SW 1271 (cell line): ENCODE data around the gene TOX2.

Source experiments
- DNase-seq, 2 experiments: peaks; one replicate each; lab custom pipeline; 2025; lab: John Stamatoyannopoulos, UW

The TOX2 gene, protein sequence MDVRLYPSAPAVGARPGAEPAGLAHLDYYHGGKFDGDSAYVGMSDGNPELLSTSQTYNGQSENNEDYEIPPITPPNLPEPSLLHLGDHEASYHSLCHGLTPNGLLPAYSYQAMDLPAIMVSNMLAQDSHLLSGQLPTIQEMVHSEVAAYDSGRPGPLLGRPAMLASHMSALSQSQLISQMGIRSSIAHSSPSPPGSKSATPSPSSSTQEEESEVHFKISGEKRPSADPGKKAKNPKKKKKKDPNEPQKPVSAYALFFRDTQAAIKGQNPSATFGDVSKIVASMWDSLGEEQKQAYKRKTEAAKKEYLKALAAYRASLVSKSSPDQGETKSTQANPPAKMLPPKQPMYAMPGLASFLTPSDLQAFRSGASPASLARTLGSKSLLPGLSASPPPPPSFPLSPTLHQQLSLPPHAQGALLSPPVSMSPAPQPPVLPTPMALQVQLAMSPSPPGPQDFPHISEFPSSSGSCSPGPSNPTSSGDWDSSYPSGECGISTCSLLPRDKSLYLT

DNA sequence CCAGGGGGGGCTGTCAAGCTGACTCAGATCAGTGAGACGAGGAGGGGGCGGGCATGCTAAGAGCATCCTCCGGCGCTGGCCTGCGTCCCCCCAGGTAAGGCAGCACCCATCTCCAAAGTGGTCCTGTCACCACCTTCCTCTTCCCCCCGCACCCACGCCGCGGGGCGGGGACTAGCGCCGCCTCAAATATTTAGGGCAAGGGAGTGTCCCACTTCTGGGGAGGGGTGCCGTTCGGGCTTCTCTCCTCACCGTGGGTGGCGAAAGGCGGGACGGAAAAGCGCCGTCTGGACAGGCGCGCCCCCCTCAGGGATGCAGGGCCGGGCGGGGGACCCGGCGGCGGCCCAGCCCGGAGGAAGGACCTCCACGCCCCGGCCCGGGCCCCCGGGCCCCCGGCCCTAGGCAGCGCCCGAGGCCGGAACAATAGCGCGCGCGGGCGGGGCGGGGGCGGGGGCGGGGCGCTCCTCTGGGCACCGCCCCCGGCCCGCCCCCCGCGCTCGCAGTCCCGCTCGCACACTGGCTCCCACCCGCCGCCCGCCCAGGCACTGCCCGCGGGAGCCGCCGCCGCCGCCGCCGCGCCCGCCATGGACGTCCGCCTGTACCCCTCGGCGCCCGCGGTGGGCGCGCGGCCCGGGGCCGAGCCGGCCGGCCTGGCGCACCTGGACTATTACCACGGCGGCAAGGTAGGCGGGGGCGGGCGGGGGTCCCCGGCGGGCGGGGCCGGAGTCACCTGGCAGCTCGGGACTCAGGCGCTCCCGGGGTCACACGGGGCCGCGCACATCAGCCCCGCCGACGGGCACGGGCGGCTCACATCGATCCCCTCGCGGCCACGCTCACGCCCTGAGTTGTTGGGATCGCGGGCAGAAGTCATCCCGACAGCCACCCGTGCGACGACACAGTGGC is at the start of gene TOX2:
TOX2 (plus strand) TSS at position 542 of the 900 bp plus-strand sequence; CDS start at position 582, 40 bp downstream.
- peak in 1 of 2 experiments; percentile 20 for DNase-seq

DNA sequence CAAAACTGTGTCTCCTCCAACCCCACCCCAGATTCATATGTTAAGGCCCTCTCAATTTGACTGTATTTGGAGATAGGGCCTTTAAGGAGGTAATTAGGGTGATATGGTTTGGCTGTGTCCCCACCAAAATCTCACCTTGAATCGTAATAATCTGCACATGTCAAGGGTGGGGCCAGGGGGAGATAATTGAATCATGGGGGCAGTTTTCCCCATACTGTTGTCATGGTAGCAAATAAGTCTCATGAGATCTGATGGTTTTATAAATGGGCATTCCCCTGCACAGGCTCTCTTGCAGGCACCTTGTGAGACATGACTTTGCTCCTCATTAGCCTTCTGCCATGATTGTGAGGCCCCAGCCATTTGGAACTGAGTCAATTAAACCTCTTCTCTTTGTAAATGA is 46.6 kb upstream of the TOX2 start:
- no peak for DNase-seq

DNA sequence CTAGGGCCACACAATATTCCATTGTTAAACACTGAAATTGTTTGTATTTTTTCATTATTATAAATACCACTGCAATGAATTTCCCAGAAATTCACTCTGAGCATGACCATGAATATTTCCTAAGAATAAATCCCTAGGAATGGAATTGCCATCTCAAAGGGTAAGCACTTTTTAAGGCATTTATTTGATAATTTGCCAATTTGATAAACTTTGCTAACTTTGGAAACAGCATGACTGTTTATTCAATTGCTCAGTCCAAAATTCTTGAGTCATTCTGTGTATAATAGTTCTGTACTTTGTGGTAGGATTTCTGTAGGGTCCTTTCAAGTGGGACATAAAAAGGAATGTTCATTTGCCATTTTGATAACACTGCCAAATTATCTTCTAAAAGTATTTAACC is 44.2 kb upstream of the TOX2 start:
- no peak for DNase-seq

DNA sequence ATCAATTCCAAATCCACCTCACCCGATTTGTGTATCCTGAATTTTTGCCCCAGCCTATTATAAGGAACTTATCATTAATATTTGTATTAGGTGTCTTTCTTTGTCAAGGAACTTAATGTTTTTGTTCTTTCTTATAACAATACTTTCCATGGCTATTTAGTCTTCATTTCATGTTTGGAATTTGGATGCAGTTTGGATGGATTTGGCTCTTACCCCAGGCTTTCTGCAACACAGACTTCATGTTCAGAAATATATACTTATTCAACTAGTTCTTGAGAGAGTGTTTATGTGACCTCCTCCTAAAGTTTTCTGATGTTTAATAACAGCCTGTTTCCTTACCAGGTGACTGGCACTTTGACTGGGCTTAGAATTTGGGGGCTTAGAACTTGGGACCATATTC is 35.9 kb upstream of the TOX2 start:
- DNase-seq = no peak

DNA sequence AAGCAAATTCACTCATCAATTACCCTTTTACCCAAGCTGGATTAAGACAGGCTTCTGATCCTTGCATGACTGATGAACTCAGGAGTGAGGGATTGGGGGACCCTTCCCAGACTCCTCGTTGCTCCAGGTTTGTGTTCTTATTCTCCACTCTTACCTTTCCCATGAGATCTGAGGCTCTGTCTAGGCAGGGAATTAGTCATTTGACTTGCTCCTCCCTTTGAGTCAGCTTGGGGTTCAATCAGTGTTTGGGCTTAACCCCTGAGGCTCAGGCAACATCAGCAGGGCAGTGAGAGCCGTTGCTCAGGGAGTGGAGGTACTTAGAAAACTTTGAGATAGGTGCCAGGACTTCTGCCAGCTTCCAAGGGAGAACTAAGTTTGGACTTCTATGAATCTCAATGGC is 20.7 kb upstream of the TOX2 start:
- no peak for DNase-seq

DNA sequence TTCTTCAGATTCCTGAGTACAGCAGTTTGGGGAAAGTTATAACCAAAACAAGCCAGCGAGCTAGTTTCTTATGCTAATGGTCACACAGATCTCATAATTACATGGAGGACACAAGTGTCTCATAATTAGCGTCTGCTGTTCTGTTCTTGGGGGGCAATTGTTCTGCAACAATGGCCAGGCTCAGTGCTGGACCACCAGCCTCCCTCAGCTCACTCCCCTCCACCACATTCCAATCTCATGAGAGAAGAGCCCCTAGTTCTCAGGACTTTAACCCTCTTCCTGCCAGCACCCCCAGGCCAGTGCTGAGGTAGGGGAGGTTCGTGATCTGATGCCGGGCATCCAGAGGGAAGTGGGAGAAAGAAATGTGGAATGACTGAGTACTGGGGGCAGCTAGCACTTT is 20.2 kb upstream of the TOX2 start:
- DNase-seq = no peak

DNA sequence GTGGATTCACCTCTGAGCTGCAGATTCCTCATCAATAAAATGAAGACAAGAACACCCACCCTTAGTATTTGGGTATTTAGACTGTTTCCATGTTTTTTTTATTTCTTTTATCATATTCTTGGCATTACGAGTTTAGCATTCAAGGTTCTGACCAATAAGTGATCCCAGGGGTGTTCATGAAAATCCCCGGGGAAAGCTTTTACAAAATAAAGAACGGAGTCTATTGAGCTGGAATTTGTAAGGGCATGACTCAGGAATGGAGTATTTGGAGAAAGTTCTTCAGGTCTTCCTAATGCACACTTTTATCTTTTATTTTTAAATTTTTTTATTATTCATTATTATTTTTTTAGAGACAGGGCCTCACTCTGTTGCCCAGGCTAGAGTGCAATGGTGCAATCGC is 19.4 kb upstream of the TOX2 start:
- no peak for DNase-seq

DNA sequence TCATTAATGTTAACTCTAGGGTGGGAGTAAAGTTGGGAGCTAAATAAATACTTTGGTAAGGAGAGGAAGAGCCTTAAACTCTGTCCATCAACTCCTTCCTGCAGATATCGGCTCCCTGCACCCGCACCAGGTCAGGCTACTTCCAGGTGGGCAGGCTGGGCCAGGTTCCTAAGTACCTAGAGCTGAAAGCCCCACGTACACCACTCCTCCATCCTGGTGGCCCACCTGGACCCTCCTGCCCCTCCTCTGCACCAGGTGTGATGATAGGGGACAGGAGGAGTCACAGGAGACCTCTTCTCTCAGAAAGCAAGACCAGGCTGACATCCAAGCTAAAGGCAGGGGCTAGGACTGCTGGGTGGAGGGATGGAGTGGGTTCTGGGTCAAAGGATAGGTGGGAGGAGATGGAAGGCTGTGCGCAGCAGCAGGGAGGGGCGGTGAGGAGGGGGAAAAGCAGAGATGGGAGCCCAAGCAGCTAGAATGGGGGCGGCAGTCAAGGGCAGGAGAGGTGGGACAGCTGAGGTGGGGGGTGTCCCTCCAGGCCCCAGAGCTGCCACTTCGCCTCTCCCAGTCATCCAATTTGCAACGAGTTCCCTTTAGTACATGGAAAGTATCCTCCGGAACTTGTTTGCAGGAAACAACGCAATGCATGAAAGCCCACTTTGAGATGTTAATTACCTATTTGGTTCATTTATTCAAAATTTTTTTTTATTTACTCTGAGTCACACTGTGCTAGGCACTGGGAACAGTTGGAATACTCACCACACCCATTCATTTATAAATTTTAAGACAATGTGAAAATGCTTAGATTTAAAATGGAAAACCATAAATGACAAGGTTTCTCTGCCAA is 15.2 kb upstream of the TOX2 start:
- DNase-seq = no peak

DNA sequence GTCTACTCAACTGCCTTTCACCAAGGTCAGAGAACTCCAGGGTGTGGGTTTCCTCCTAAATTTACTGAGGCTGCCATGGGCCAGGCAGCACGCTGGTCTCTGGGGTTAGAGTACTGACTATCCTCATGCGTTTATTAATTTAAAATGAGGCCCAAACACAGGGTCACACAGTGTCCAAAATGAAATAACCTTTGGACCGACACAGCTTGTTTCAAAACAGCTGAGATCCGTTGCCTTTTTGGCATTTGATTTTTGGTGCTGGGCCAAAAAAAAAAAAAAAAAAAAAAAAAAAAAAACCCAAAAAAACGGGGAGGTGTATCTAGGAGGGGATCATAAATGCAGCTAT is 14.6 kb upstream of the TOX2 start:
- no peak for DNase-seq

DNA sequence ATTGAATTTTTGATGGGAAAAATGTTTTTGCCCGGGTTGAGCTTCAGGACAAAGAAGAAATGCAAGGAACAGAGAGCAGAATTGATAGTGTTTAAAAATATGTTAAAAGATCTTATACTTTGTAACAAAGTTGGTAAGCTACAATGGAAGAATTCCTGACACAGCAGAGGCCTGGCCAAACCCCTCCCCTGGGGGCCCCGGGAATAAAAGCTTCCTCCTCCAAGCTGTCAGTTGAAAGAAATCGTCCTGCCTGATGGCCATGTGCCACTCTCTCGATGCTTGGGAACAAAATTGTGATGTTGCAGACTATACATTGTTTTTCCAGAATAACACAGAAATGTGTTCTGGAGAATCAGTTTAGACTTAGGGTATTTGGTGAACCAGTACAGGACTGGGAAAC is 14.2 kb upstream of the TOX2 start:
- DNase-seq = no peak

DNA sequence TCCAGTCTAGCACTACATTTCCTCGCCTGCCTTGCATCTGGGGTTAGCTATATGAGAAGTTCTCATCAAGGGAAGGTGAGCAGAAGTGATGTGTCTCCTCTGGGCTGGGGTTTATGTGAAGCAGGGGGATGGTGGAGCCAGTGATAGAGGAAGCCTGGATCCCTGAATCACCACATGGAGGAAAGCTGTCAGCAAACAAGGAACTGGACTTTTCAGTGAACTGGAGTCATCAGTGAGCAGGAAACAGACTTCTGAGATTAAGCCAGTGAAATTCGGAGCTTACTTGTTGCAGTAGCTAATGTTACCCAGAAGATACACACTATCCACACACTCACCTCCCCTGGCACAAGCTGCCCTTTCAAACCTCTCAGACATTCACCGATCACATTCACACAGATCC is 13.4 kb upstream of the TOX2 start:
- no peak for DNase-seq

DNA sequence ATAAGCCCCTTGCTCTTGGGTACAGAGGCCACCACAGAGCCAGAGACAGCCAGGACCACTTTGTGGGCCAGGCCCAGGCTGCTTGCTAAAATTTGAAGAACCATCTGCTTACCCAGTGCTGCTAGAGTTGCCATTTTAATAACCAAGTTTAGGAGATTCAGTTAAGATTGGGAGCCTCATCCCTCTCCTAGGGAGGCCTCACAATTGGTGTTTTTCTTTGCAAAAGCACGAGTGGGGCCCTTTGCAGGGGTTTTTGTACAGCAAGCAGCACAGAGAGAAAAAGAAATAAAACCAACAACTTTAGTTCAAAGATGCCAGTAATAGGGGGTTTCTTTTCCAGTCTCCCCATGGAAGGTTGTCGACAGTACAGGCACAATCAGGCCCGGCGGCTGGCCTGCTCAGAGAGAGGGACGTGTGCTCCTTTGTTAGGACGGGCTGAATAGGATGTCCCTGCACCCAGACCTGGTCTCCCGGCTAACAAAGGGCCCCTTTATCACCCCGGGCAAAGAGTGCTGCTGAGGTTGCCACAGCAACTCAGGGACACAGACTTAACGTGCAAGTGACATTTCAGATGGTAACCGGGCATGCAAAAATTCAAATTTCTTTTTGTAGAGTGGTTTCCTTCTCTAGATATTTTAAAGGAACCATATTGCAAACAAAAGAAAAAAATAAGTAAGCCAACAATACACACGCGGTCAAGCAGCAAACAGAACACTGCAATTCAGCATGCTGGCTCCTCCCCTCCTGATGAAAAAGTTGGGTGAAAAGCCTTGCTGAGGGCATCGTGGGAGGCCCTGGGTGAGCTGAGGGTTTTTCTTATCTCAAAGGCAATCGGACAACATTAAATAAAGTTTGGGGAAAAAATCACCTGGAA is 10.5 kb upstream of the TOX2 start:
- DNase-seq = no peak

DNA sequence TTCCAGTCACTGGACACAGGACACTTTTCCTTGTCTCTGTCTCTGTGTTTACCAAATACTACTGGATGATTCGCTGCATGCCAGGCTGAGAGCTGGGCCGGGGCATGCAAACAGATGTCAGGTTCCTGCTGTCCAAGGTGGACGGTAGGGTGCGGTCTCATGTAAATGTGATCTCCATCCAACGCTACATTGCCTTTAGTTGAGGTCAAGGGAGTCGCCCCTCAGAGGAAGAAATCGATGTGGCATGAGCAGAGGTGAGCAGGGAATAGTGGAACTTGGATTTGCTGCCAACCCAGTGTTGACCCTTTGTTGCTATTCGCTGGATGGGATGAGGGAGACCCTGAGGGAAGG is 9.8 kb upstream of the TOX2 start:
- DNase-seq = no peak

DNA sequence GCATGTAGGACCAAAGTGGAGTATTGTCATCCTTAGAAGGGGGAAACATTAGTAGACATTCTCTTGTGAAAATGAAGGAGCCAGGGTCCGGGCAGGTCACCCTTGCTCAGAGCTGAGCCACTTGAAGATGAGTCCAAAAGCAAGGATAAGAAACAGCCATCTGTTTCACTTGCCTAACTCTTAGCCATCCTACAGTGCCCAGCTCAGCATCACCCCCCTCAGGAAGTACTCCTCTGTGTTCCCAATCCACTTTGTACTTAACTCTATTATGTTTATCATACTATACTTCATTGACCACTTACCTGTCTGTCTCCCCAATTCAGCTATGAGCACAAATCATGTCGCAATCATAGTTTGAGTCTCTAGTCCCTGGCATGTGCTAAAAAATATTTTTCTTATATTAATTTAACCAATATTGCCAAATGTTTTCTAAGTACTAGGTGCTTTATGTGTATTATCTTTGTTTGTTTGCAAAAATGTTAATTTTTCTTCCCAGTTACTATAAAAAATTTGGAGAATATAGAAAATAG is 8.1 kb upstream of the TOX2 start:
- DNase-seq = no peak

DNA sequence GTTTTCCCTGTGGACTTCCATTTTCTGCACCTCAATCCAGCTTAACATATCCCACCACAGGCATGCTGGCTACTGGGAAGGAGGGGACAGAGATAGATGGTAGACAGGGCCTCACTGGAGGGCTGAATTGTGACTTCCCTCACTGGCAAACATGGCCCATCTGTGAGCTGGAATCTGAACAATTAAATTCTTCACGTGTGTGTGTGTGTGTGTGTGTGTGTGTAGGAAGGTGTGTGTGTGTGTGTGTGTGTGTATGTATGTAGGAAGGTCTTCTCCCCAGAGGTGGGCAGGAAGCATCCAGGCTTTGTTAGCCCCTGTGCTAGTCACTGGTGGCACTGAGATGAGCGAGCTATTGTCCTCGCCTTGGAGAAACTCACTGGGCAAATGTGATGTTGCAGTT is 5.4 kb upstream of the TOX2 start:
- DNase-seq = no peak

DNA sequence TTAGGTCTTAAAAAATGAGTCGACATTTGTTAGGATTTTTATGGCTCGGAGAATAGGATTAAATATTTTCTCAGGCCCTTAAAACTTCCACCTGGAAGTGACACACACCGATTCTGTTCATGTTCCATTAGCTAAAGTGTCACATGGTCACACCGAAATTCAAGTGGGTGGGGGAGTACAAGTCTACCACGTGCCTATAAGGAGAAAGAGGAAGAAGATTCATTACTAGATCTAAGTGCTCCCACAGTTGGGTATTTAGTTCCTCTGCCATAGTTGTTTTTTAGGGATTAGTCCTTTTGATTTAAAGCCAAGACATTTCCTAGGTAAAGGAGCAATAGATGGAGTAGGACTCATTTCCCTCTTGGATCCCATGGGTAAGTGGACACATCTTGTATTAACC is 4.9 kb upstream of the TOX2 start:
- DNase-seq = no peak

DNA sequence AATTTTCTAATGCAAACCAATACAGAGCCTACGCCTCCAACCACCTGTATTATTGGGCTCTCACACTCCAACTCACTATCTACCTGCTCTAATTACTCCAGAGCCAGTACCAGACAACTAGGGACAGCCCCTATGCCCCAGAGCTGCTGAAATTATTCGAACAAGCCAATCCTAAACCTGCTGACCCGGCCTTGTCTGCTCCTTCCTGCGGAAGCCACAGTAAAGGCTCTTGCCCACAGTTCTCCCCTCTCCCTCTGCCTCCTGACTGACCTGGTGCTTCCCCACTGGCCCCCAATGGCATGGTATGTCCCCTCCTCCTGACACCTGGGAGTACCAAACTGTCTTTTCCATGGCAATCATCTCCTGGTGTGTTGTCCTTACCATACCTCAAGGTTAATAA is 4.1 kb upstream of the TOX2 start:
- no peak for DNase-seq

DNA sequence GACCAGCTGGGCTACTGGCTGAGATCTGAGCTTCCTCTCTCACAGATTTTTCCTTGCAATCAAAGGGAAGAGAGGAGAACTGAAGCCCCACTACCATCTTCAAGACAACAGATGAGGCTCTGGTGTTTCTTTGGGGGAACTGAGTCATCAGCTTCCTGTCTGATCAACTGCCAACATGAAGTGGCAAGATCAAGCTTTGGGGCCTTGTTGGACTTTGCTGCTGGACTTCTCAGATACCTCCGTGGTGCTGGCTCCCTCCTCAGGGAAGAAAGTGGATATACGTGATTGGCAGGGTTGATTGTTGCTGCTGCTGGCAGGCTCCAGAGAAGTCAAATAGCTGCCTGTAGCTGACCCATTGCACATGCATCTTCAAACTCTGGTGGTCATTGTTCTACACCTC is 3.6 kb upstream of the TOX2 start:
- peak in 1 of 2 experiments; percentile 66 for DNase-seq

DNA sequence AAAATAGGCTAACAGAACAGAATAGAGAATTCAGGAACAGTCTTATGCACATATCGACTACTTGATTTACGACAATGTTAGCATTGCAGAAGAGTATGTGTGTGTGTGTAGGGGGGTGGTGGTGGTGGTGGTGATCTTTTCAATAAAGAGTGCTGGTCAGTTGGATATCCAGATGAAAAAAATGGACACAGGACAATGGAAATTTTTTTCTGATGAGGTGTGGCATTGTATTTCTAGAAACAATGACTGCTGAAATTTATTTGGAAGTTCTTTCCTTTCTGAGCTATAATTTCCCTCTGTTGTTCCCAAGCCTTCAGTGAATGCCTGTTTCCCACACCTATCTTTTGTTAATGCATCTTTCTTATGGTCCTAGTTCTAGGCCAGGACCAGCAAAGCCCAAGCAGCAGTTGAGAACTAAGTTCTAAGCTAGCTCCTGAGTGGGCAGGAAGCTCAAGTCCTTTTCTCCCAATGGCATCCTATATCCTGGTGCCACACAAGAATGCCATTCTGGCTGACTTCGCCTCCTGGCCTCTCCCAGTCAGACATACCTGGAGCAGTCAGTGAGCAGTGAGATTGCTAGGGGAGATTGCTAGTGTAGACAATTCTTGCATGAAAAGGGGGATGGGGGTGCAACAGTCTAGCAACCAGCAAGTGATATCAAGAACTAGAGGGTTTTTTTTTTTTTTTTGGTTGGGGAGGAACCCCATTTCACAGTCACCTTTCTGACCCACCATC is 1.2 kb upstream of the TOX2 start:
- DNase-seq = no peak
